ENCODE data around the gene RAB40B. TPM values are rescaled to one million over a fixed set of nuclear protein-coding genes. Genes with fewer than 3 reads are reported as not detected.

RAB40B gene
- total RNA-seq, 1 donor from 2014 or later = 14.6 TPM

GRCh38 chr17:82645516-82645915 lies 53.0 kb downstream of the RAB40B start:
- DNase-seq = no peak
- peak overlapping the region; percentile 46 for H3K4me3 Mint-ChIP-seq (ENCODE audit: unreplicated experiment)
- TF ChIP-seq CTCF (IDR thresholded peaks at IDR 0.05; ENCODE audit: partially characterized antibody, unreplicated experiment) = no peak
- peaks cover 5% of the 10 kb centered on the region for H3K9me3 Mint-ChIP-seq (ENCODE audit: unreplicated experiment)
- H3K27ac Mint-ChIP-seq (ENCODE audit: unreplicated experiment) = no peak overlapping the region
- H3K36me3 Mint-ChIP-seq (ENCODE audit: unreplicated experiment) = no peaks in the 10 kb centered on the region
- H3K4me1 Mint-ChIP-seq (ENCODE audit: low read depth, unreplicated experiment) = no peaks in the 10 kb centered on the region
- no peaks in the 10 kb centered on the region for H3K27me3 Mint-ChIP-seq (ENCODE audit: unreplicated experiment)

GRCh38 chr17:82644148-82644547 lies 54.4 kb downstream of the RAB40B start:
- H3K36me3 Mint-ChIP-seq (ENCODE audit: unreplicated experiment) = no peaks in the 10 kb centered on the region
- H3K4me1 Mint-ChIP-seq (ENCODE audit: low read depth, unreplicated experiment) = no peaks in the 10 kb centered on the region
- H3K9me3 Mint-ChIP-seq (ENCODE audit: unreplicated experiment) = peaks cover 3% of the 10 kb centered on the region
- no peak for TF ChIP-seq CTCF (IDR thresholded peaks at IDR 0.05; ENCODE audit: partially characterized antibody, unreplicated experiment)
- H3K27me3 Mint-ChIP-seq (ENCODE audit: unreplicated experiment) = no peaks in the 10 kb centered on the region
- H3K27ac Mint-ChIP-seq (ENCODE audit: unreplicated experiment) = no peak overlapping the region
- H3K4me3 Mint-ChIP-seq (ENCODE audit: unreplicated experiment) = no peak overlapping the region
- no peak for DNase-seq

- peaks cover 4% of the 10 kb centered on the region for H3K36me3 Mint-ChIP-seq (ENCODE audit: unreplicated experiment)
- no peak overlapping the region for H3K27ac Mint-ChIP-seq (ENCODE audit: unreplicated experiment)
- H3K9me3 Mint-ChIP-seq (ENCODE audit: unreplicated experiment) = peaks cover 2% of the 10 kb centered on the region
- no peak overlapping the region for H3K4me3 Mint-ChIP-seq (ENCODE audit: unreplicated experiment)
- no peak for TF ChIP-seq CTCF (IDR thresholded peaks at IDR 0.05; ENCODE audit: partially characterized antibody, unreplicated experiment)
- no peaks in the 10 kb centered on the region for H3K4me1 Mint-ChIP-seq (ENCODE audit: low read depth, unreplicated experiment)
- H3K27me3 Mint-ChIP-seq (ENCODE audit: unreplicated experiment) = no peaks in the 10 kb centered on the region
- DNase-seq = no peak
These were observed 56.5 kb downstream of the RAB40B start for GRCh38 chr17:82642022-82642421.

GRCh38 chr17:82640036-82640435 lies 58.5 kb downstream of the RAB40B start:
- peaks cover 2% of the 10 kb centered on the region for H3K27me3 Mint-ChIP-seq (ENCODE audit: unreplicated experiment)
- H3K9me3 Mint-ChIP-seq (ENCODE audit: unreplicated experiment) = peaks cover 2% of the 10 kb centered on the region
- no peak overlapping the region for H3K27ac Mint-ChIP-seq (ENCODE audit: unreplicated experiment)
- DNase-seq = no peak
- peaks cover 10% of the 10 kb centered on the region for H3K36me3 Mint-ChIP-seq (ENCODE audit: unreplicated experiment)
- no peak overlapping the region for H3K4me3 Mint-ChIP-seq (ENCODE audit: unreplicated experiment)
- H3K4me1 Mint-ChIP-seq (ENCODE audit: low read depth, unreplicated experiment) = no peaks in the 10 kb centered on the region
- no peak for TF ChIP-seq CTCF (IDR thresholded peaks at IDR 0.05; ENCODE audit: partially characterized antibody, unreplicated experiment)

- H3K4me3 Mint-ChIP-seq (ENCODE audit: unreplicated experiment) = no peak overlapping the region
- TF ChIP-seq CTCF (IDR thresholded peaks at IDR 0.05; ENCODE audit: partially characterized antibody, unreplicated experiment) = no peak
- no peak overlapping the region for H3K27ac Mint-ChIP-seq (ENCODE audit: unreplicated experiment)
These were observed 58.9 kb downstream of the RAB40B start for GRCh38 chr17:82639628-82640027.

More at GRCh38 chr17:82639628-82640027, 58.9 kb downstream of the RAB40B start:
- H3K27me3 Mint-ChIP-seq (ENCODE audit: unreplicated experiment) = peaks cover 2% of the 10 kb centered on the region
- peaks cover 10% of the 10 kb centered on the region for H3K36me3 Mint-ChIP-seq (ENCODE audit: unreplicated experiment)
- no peaks in the 10 kb centered on the region for H3K4me1 Mint-ChIP-seq (ENCODE audit: low read depth, unreplicated experiment)
- H3K9me3 Mint-ChIP-seq (ENCODE audit: unreplicated experiment) = peaks cover 2% of the 10 kb centered on the region
- DNase-seq = no peak

Measured in glutamatergic neuron (in vitro differentiated cells).